Measurements from ENCODE around the gene ARID1B.

DNA sequence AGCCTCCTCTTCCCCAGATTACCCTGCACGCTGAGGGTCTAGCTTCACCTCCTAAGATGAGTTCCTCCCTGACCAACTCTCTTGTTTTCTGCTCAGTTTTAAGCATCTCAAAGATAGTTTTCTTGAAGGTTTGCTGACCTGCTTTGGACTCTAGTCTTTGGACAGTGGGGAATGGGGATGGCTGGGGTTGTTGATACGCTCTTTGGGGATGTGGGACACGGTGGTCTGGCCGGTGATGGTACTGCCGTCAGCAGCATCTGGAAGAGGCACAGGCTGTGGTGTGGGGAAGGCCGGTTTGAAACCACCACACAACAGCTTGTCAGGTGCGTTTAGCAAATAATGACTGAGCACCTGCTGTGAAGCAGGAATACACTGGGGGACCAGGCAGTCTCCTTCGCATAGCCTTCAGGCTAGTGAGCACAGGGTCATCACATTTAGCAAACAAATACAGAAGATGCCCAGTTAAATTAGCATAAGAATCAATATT is 452.0 kb downstream of the ARID1B start:
- no peak for TF ChIP-seq CTCF (IDR thresholded peaks at IDR 0.05)
- TF ChIP-seq POLR2AphosphoS5 (IDR thresholded peaks at IDR 0.05): no peak

Data from prostate gland (tissue), 2 donors.